Subcutaneous adipose tissue (tissue), 4 donors: ENCODE results near the gene ZBTB16. TPM values are rescaled to one million over a fixed set of nuclear protein-coding genes. Genes with fewer than 3 reads are reported as not detected.

Source experiments
- CTCF ChIP-seq: fragments of 450-650 bp; IDR thresholded peaks from one replicate; pipeline ENCODE4 v1.5.1; 2016; ENCODE audit warnings: low read depth, mild to moderate bottlenecking, control low read depth, antibody characterized with exemption, moderate library complexity
- total RNA-seq, 4 donors: library from RNA; depleted of rRNA; stranded (reverse); fragments of >200 nt; gene quantifications; one replicate each; pipeline ENCODE4 v1.1.0, GENCODE V29; 2016

Gene ZBTB16
- total RNA-seq, 4 donors from 2014 or later: 167 to 446 (median 261) TPM

- TF ChIP-seq CTCF: no peak
Observed at GRCh38 chr11:114064216-114064615, 4.7 kb downstream of the ZBTB16 start.

GRCh38 chr11:114065094-114065493 is 5.6 kb downstream of the ZBTB16 start:
- TF ChIP-seq CTCF: no peak

- no peak for TF ChIP-seq CTCF
Observed at GRCh38 chr11:114066046-114066648, 6.6 kb downstream of the ZBTB16 start.

GRCh38 chr11:114068327-114068726 is 8.8 kb downstream of the ZBTB16 start:
- no peak for TF ChIP-seq CTCF

DNA sequence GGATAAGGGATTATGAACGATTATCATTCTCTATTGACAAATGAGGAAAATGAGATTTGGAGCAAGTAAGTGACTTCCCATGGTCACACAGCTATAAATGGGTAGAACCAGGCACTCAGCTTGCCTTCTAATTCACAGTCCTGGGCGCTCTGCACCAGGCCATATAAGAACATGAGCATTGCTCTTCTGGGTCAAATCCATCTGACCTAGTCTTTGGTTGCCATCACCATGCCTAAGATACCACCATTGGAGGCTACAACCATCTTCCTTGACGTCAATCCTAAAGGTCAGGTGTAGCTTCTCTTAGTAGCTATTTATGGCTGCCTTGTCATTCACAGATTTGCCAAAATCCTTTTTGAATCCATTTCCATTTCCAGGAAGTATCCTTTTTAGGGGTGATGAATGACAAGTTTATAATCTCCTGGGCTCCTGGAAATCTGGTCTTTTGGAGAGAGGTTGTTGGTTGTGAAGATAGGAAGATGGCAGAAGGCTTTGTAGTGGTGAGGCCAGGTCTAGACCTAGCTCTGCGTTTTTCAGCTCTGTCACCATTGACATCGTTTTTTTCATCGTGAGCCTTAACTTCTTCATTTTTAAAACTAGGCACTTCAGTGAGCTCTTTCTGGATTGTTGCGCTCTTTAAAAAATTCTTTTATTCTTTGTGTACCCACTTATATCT is 11.1 kb downstream of the ZBTB16 start:
- no peak for TF ChIP-seq CTCF

- TF ChIP-seq CTCF: no peak
Observed at GRCh38 chr11:114073007-114073827, 13.7 kb downstream of the ZBTB16 start.

GRCh38 chr11:114073828-114074381 is 14.4 kb downstream of the ZBTB16 start:
- no peak for TF ChIP-seq CTCF
